ENCODE results near the gene RHOA. TPM values are rescaled to one million over a fixed set of nuclear protein-coding genes. Genes with fewer than 3 reads are reported as not detected.

The RHOA gene
- total and polyA plus RNA-seq, 10 of the 15 experiments (the other 5 are each of a cell fraction or from before 2014, with no cell fraction given) = 246 to 1,049 (median 515) TPM

DNA sequence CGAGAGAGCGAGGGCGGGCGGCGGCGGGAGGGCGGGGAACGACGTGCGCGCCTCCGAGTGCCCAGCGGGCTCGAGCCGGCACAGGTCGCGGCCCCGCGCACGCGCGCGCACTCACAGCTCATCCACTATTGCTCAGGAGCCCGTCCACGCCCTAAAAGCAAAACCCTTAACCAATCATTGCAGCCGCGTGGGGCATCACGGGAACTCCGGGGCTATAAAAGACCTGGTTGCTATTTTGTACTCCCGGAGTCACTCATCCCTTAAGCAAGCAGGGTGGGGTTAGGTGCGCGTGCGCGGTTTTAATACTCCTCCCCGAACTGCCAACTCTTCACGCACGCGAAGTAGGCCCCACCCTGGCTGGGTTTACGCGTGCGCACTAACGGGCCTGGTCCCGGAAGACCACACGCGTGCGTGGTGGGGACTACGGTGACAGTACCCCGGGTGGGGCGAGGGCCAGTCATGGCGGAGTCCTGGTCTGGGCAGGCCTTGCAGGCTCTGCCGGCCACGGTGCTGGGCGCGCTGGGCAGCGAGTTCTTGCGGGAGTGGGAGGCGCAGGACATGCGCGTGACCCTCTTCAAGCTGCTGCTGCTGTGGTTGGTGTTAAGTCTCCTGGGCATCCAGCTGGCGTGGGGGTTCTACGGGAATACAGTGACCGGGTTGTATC is at the start of gene RHOA, which contains the start of gene TCTA (continued):
- TF ChIP-seq, protein P1, sequence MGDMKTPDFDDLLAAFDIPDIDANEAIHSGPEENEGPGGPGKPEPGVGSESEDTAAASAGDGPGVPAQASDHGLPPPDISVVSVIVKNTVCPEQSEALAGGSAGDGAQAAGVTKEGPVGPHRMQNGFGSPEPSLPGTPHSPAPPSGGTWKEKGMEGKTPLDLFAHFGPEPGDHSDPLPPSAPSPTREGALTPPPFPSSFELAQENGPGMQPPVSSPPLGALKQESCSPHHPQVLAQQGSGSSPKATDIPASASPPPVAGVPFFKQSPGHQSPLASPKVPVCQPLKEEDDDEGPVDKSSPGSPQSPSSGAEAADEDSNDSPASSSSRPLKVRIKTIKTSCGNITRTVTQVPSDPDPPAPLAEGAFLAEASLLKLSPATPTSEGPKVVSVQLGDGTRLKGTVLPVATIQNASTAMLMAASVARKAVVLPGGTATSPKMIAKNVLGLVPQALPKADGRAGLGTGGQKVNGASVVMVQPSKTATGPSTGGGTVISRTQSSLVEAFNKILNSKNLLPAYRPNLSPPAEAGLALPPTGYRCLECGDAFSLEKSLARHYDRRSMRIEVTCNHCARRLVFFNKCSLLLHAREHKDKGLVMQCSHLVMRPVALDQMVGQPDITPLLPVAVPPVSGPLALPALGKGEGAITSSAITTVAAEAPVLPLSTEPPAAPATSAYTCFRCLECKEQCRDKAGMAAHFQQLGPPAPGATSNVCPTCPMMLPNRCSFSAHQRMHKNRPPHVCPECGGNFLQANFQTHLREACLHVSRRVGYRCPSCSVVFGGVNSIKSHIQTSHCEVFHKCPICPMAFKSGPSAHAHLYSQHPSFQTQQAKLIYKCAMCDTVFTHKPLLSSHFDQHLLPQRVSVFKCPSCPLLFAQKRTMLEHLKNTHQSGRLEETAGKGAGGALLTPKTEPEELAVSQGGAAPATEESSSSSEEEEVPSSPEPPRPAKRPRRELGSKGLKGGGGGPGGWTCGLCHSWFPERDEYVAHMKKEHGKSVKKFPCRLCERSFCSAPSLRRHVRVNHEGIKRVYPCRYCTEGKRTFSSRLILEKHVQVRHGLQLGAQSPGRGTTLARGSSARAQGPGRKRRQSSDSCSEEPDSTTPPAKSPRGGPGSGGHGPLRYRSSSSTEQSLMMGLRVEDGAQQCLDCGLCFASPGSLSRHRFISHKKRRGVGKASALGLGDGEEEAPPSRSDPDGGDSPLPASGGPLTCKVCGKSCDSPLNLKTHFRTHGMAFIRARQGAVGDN (IDR thresholded peaks at IDR 0.05) = peak; percentile 36
- TF ChIP-seq ZZZ3 (IDR thresholded peaks at IDR 0.05; ENCODE audit: control insufficient read depth, insufficient read length, low read depth) (no peak), KDM1A (IDR thresholded peaks at IDR 0.05; ENCODE audit: borderline replicate concordance) (no peak), SREBF2 (IDR thresholded peaks at IDR 0.05; ENCODE audit: low read length) (no peak), MEF2B (IDR thresholded peaks at IDR 0.05; ENCODE audit: partially characterized antibody, poor library complexity, severe bottlenecking) (peak; percentile 66), EED (IDR thresholded peaks at IDR 0.05; ENCODE audit: low read depth) (no peak), GATAD2B (conservative IDR thresholded peaks at IDR 0.05; ENCODE audit: low read depth) (no peak; the same call in 1 of the 2 replicates), PAX8 (IDR thresholded peaks at IDR 0.05) (no peak), MTA3 (IDR thresholded peaks at IDR 0.05; ENCODE audit: borderline replicate concordance, low read length) (no peak), CHD1 (IDR thresholded peaks at IDR 0.05; ENCODE audit: low read depth, low read length) (no peak), ZNF24 (IDR thresholded peaks at IDR 0.05) (no peak), RUNX3 (IDR thresholded peaks at IDR 0.05; ENCODE audit: low read length) (peak; percentile 59; the same call in 1 of the 2 replicates), SIX5 (IDR thresholded peaks at IDR 0.05; ENCODE audit: low read depth, low read length, severe bottlenecking) (no peak), SIN3A (IDR thresholded peaks at IDR 0.05; ENCODE audit: low read depth, low read length) (no peak)
- TF ChIP-seq, protein P2, sequence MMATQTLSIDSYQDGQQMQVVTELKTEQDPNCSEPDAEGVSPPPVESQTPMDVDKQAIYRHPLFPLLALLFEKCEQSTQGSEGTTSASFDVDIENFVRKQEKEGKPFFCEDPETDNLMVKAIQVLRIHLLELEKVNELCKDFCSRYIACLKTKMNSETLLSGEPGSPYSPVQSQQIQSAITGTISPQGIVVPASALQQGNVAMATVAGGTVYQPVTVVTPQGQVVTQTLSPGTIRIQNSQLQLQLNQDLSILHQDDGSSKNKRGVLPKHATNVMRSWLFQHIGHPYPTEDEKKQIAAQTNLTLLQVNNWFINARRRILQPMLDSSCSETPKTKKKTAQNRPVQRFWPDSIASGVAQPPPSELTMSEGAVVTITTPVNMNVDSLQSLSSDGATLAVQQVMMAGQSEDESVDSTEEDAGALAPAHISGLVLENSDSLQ (IDR thresholded peaks at IDR 0.05) = peak; percentile 94
- TF ChIP-seq, protein P3, sequence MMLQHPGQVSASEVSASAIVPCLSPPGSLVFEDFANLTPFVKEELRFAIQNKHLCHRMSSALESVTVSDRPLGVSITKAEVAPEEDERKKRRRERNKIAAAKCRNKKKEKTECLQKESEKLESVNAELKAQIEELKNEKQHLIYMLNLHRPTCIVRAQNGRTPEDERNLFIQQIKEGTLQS (IDR thresholded peaks at IDR 0.05; ENCODE audit: borderline replicate concordance, extremely low read depth, low read depth, low read length) = no peak
- TF ChIP-seq, protein P4, sequence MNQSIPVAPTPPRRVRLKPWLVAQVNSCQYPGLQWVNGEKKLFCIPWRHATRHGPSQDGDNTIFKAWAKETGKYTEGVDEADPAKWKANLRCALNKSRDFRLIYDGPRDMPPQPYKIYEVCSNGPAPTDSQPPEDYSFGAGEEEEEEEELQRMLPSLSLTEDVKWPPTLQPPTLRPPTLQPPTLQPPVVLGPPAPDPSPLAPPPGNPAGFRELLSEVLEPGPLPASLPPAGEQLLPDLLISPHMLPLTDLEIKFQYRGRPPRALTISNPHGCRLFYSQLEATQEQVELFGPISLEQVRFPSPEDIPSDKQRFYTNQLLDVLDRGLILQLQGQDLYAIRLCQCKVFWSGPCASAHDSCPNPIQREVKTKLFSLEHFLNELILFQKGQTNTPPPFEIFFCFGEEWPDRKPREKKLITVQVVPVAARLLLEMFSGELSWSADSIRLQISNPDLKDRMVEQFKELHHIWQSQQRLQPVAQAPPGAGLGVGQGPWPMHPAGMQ (IDR thresholded peaks at IDR 0.05; ENCODE audit: borderline replicate concordance) = no peak
- TF ChIP-seq, protein P5, sequence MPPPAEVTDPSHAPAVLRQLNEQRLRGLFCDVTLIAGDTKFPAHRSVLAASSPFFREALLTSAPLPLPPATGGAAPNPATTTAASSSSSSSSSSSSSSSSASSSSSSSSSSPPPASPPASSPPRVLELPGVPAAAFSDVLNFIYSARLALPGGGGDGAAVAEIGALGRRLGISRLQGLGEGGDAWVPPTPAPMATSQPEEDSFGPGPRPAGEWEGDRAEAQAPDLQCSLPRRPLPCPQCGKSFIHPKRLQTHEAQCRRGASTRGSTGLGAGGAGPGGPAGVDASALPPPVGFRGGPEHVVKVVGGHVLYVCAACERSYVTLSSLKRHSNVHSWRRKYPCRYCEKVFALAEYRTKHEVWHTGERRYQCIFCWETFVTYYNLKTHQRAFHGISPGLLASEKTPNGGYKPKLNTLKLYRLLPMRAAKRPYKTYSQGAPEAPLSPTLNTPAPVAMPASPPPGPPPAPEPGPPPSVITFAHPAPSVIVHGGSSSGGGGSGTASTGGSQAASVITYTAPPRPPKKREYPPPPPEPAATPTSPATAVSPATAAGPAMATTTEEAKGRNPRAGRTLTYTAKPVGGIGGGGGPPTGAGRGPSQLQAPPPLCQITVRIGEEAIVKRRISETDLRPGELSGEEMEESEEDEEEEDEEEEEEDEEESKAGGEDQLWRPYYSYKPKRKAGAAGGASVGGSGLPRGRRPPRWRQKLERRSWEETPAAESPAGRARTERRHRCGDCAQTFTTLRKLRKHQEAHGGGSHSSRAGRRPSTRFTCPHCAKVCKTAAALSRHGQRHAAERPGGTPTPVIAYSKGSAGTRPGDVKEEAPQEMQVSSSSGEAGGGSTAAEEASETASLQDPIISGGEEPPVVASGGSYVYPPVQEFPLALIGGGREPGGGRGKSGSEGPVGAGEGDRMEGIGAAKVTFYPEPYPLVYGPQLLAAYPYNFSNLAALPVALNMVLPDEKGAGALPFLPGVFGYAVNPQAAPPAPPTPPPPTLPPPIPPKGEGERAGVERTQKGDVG (CRISPR knock-in tag; IDR thresholded peaks at IDR 0.05) = no peak
- TF ChIP-seq, protein P6, sequence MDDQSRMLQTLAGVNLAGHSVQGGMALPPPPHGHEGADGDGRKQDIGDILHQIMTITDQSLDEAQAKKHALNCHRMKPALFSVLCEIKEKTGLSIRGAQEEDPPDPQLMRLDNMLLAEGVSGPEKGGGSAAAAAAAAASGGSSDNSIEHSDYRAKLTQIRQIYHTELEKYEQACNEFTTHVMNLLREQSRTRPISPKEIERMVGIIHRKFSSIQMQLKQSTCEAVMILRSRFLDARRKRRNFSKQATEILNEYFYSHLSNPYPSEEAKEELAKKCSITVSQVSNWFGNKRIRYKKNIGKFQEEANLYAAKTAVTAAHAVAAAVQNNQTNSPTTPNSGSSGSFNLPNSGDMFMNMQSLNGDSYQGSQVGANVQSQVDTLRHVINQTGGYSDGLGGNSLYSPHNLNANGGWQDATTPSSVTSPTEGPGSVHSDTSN (IDR thresholded peaks at IDR 0.05; ENCODE audit: insufficient replicate concordance, low read depth, low read length) = peak; percentile 56
